Left colon (tissue), 2 donors: Measurements from ENCODE around the gene METRN. TPM values are rescaled to one million over a fixed set of nuclear protein-coding genes. Genes with fewer than 3 reads are reported as not detected.
"Not testable (repeated sequence)": the region's sequence is repeated elsewhere in the genome, so short reads cannot be mapped to it uniquely, and the experiment has no call there.

ENCODE experiments used
- ATAC-seq: fragments of 200-7000 bp; cut with Tn5 transposase; one replicate; pipeline ENCODE4 v1.9.1; 2020; ENCODE audit warnings: mild to moderate bottlenecking, moderate library complexity
- DNase-seq, 2 donors: peaks; one replicate each; pipeline ENCODE4 v3.0.0-alpha.2; 2020
- intact Hi-C, 2 donors: fragments of 100-400 bp; cut with DNase I in 1 of 2; cut with micrococcal nuclease in 1 of 2; formaldehyde crosslinking; loops; one replicate each; pipeline versions ENCODE4 v1.11.2 to v1.14.0; 2022; cut with DNase I, micrococcal nuclease
- total RNA-seq, 2 donors: library from RNA; stranded (reverse); fragmentation: NEBNext Ultra II Directional; extraction: Animal tissue kit (Norgen Biotek cat#: 25700); gene quantifications; one replicate each; pipeline ENCODE4 v1.2.1, GENCODE V29; 2021
- donor health status: DM: no; HTN: no; CAD: no.
- donor health status: DM: yes; HTN: yes; CAD: no.

Gene METRN
- total RNA-seq, 2 donors from 2014 or later = 21.7 to 37.8 TPM

DNA sequence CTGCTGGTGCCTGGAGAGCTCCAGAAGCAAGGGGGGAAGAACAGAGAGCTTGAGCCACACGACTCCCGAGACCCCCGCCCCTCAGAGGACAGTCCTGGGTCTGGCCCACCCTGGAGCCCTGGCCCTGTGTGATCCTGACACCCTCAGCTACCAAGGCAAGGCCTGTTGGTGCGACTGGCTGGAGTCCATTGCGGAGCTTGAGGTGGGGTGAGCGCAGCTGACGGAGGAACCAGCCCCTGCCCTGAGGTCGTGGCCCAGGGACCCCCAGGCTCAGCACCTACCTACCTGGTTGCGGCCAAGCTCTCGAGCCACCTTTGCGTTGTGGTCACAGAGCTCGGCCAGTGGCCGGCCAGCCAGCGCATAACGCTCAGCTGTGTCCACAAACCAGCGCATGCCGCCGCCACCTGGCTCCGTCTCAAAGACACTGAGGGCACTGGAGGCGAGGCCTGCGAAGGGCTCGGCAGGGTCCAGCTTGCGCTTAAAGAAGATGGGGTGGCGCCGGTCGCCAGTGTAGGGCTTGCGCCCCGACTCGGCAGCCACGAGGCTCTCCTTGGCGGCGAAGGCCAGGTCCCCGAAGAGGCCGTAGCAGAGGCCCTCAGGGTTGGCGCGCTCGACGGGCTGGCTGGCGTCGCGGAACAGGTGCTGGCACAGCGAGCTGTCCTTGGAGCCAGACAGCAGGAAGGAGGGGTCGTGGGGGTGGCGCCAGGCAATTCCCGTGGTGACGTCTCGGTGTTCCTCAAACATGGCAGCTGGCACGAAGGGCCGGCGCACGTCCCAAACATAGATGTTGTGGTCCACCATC, 28.3 kb upstream of the METRN start:
- intact Hi-C loops = no loop called here
- DNase-seq (no peak), ATAC-seq (no peak)

DNA sequence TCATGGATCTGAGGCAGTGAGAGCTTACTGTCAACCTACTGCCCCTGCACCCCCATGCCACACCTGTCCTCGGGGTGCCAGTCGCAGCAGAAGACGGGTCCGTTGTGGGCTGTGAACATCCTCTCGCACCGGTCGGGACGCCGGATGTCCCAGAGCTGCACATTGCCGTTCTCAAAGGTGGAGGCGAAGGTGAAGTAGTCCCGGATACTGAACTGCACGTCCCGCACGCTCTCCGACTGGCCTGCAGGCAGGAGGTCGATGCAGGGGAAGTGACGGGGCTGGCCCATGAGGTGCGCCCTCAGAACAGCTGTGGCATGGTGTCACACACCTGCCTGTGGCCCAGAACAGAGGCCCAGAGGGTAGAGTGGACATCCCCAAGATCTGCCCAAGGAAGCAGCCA, 27.4 kb upstream of the METRN start:
- DNase-seq (no peak), ATAC-seq (no peak)
- intact Hi-C loops = no loop called here

DNA sequence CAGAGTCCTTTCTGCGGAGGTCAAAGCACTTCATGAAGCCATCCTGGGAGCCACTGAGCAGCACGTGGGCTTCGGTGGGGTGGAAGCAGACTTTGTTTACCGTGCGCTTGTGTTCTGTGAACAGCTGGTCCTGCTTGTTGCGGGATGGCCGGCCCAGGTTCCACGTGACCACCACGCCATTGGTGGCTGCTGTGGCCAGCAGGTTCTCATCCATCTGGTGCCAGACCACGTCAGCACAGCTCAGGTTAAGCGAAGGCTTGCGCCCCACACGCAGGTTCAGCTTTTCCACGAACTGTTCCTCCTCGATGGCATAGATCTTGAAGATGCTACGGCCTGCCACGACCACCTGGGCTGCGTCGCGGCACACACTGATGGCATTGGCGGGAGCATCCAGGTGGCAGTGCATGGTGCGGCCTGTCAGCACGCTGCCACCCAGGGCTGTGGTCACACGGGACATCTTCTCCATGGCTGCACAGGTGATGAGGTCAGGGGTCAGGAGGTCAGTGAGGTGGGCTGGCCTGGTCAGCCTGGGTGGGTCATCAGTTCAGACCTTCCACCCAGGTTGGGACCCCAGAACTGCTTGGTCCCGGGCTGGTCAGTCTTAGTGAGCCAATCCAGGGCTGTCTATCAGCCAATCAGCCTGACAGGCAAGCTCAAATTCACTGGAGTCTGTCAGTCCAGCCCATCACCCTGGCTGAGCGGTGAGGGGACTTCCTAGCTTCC, 25.6 kb upstream of the METRN start:
- no peak for DNase-seq
- ATAC-seq = peak; percentile 1
- intact Hi-C loops = no loop called here

DNA sequence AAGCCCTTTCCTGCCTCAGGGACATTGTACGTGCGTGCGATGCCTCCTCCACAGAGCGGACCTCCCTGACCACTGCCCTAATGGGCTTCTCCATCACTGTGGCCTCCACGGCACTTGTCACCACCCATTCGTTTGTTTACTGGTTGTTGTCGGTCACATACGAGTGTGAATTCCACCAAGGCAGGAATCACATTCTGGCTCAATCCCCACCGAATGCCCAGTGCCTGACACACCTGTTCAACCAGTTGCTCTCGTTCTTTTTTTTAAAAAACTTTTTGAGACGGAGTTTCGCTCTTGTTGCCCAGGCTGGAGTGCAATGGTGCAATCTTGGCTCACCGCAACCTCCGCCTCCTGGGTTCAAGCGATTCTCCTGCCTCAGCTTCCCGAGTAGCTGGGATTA, 23.7 kb upstream of the METRN start:
- intact Hi-C loops = not testable (repeated sequence)

DNA sequence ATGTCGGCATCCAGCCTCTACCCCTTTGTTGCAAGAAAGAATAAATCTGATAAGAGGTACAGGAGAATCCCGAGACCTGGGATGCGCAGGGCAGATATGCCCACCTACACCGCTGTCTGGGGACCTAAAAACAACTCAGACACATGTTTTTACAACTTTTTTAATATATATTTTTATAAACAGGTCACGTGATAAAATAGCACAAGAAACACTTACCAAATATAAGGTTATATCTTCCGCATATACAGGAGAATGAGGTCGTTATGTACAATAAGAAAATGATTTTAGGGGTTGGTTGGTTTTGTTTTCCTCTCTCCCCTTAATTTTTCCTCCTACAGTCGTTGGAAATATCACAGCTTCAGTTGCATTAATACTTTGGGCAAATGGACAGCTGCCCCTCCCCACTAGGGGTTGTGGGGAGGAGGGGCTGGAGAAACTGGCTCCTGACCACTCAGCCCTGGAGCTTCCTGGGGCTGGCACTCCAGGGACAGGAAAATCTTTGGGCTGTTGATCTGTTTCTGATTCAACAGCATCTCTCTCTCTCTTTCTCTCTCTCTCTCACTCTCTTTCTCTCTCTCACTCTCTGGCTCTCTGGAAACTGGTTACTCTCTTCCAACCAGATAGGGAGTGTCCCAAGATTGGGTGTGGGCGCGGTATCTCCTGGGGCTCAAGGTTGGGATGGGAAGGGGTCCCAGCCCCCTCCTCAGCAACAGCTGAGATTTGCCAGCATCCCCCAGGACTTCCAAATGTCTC, 22.4 kb upstream of the METRN start:
- intact Hi-C loops = no loop called here
- ATAC-seq (no peak), DNase-seq (no peak)

More for the DNA sequence above, 23.7 kb upstream of the METRN start:
- DNase-seq, ATAC-seq: not testable (repeated sequence)

DNA sequence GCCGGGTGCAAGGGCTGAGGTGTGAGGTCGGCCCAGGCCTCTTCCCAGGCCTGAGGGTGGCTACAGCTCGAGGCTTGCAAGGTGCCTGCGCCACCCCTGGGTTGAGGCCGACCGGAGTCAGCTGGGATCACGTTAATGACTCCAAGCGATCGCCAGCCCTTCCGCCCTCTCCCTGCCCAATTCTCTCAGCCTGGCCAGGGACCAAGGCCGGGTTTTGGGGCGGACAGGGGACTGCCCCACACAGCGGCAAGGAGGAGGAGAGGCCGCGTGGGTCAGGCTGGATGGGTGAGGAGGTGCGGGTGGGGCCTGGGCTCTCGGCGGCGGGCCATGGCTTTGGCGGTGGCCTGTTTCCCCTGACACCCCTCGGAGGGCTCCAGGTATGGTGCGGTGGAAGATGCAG, 21.6 kb upstream of the METRN start:
- no peak for ATAC-seq
- DNase-seq = no peak
- intact Hi-C loops = no loop called here

DNA sequence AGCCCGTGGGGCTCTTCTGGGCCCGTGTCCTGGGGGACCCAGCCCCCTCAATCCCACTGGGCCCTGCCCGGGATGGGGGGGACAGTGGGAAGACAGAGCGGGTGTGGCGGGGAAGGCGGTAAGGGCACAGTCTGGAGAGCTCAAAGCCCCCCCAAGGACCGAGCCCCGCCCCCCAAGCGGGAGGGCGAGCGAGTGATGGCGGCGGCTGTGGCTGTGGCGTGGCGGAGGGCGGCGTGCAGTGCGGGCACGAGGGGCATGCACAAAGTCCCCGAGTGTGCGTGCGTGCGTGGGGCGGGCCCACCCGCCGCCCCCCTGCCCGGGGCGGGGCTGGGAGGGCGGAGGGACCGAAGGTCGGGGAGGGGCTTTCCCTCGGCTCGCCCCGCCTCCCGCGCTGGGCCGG, 21.2 kb upstream of the METRN start:
- intact Hi-C loops = no loop called here

DNA sequence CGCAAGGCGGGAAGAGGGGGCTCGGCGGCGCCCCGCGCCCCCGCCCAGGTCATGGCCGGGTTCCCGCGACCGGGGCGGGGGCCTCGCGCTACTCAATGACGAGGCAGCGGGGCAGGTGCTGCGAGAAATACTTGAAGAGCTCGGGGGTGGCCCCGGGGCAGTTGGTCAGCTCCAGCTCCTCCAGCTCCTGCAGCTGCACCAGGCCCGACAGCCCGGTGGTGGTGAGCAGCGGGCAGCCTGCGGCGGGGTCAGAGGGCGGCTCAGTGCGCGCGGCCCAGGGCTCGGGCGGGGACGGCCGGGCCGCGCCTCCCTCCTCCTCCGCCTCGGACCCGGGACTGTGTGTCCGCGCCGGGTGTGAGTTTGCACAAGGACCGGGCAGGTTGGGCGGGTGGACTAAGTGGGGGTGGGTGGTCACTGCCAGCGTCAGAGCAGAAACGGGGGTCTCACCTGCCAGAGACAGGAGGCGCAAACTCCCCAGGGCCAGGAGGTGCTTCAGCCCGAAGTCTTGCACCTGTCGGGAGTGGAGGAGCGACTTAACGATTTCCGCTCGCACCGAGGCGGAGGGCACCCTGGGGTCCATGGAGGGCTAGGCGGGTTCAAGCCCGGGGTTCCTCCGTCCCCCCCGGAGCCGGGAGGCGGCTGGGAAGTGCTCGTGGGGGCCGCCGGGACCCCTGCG, 20.6 kb upstream of the METRN start:
- DNase-seq (no peak), ATAC-seq (no peak)
- intact Hi-C loops = no loop called here

More for the DNA sequence above, 21.2 kb upstream of the METRN start:
- ATAC-seq (no peak), DNase-seq (no peak)

DNA sequence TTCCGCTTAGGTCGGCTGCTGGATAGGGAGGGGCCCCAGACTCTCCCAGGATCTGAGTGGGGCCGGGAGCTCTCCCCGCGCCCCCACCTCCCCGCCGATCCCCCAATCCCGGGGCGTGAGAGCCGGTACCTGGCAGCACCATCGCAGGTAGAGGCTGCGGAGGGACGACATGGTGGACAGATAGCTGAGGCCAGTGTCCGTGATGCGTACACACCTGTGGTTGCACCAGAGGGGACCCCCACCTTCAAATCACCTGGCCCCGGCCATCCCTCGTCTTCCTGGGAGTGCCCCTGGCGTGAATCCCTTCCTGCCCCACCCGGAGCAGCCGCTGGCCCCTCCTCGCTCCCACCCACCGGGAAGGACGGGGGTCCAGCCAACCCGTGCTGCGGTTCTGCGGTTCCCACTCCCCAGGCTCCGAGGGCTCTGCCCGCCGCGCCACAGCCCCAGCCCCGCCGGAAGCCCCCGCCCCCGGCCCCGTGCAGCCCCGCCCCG, 20.0 kb upstream of the METRN start:
- intact Hi-C loops = no loop called here
- no peak for DNase-seq
- no peak for ATAC-seq

DNA sequence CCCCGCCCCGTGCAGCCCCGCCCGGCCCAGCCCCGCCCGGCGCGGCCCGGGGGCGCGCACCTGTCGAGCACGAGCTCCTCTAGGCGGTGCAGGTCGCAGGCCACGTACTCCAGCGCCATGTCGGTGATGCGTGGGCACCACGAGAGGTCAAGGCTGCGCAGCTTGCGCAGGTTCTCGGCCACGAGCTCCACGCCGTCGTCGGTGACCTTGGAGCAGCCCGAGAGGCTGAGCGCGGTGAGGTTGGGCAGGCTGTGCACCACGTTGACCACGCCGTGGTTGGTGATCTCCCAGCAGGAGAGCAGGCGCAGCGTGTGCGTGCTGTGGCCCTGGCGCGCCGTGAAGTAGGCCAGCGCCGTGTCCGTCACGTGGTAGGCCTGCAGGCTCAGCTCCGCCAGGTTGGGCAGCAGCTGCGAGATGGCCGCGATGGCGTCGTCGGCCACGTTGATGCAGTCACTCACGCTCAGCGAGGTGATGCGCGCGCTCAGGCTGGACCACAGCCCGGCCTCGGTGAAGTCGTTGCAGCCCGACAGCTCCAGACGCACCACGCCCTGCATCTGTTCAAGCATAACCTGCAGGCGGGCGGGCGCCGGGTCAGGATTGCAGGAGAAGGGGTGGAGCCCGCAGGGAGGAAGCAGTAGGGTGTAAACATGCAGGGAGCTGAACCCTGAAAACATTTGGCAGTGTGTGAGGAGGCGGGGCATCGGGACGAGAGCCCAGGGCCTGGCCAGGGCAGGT, 19.4 kb upstream of the METRN start:
- intact Hi-C loops = no loop called here
- DNase-seq = peak; percentile 89 to 92
- ATAC-seq = peak; percentile 86

DNA sequence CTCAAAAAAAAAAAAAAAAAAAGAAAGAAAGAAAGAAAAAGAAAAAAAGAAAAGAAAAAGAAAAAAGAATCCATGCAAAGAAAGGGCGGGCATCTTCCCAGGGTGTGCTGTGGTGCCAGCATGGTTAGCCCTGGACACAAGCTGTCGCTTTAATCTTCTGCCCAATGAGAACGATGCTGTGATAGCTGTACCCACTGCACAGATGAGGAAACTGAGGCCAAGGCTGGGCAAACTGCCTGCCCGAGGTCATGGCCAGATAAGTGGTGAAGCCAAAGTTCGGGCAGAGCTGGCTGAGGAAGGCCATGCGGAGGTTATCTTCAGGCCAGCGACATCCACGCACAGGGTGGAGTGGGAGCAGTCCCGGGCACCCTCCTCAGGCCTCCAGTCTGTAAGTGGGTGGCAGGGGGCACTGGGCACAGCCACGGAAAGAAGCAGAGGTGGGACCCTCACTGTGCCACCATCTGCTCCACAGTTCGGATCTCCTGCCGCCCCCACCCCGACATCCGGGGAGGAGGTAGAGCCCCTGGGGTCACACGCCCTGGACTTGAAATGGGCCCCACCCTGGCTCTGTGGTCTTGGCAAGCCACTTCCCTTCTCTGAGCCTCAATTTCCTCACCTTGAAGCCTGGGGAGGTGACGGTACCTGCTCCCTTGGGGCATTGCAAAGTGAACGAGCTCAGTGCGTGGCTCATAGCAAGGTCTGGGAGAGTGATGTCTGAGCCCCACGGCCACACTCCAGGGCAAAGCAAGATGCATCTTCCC, 15.8 kb upstream of the METRN start:
- ATAC-seq = no peak
- intact Hi-C loops = no loop called here

DNA sequence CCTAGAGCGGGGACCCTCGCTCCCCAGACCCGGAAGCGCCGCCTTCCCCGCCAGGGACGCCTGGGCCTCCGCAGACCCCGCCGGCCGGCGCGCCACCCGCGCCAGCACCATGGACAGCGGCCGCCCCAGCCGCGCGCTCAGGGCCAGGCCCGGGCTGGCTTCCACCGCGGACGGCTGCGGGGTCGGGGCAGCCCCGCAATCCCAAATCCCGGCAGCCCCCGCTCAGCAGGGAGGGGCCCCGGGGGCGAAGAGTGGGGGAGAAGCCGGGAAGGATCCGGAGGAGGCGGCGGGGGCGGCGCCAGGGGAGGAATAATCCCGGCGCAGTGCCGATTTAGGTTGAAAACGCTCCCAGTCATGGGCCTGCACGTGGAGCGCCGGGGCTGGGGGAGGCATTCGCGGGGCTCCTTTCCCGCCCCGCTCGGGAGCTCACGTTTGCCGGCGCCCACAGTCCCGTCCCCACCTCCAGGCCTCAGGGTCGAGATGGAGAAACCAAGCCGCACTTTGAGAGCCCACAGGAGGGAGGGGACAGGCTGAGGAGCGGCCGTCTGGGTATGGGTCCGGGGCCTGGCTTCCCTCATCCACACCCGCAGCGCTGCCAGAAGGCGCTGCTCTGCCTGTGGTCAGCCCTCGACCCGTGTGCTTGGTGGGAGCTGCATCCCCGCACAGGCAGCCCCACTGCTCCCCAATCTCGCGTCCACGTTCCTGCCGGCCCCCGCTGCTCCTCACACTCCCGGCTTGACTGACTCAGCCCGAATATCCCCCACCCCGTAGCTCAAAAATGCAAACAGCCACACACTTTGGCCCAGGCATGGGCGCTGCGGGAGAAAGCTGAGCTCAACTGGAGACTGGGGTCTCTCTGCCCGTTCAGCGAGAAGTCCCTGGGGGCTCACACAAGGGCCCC, 14.0 kb upstream of the METRN start:
- DNase-seq (no peak), ATAC-seq (peak; percentile 16)
- intact Hi-C loops = loop anchor here in 1 of 2 donors (10.0 kb wide), 1 partner anchor 54 kb away; no protein-coding TSS in a partner anchor

More for the DNA sequence above, 15.8 kb upstream of the METRN start:
- no peak for DNase-seq

DNA sequence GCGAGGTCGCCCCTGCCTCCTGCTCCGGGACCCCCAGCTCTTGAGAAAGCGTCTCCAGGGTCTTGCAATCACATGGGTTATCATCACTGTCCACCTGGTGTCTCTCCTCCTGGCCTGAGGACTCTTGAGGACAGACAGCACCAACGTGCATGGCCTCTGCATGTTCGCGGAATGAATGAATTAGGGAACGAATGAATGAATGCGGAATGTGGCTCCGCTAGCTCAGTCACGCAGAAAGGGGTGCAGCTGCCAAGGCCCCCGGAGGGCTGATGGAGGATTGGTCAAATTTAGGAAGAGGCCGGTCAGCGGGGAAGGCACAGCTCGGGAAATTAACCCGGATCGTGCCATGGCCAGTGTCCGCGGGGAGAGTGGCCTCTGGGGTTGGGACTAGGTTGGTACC, 12.6 kb upstream of the METRN start:
- DNase-seq = no peak
- no peak for ATAC-seq
- intact Hi-C loops = loop anchor here in 1 of 2 donors (10.0 kb wide), 1 partner anchor 52 kb away; no protein-coding TSS in a partner anchor

DNA sequence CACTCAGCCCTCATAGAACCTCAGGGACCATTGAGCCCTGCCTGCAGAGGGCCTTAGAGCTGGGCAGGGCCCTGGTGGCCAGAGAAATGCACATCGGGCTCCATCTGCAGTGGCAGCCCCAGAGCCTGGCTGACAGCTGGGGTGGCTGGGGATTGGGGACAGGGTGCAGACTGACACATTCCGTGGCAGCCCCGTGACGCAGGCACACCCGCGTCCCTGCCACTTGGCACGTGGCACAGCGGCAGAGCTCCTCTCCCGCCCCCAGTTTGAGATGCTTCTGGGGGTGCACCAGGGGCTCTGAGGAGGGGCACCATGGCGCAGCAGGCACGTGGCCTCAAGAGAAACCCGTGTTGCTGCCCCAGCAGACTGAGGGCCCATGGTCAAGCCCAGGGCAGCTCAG, 11.5 kb upstream of the METRN start:
- no peak for DNase-seq
- intact Hi-C loops = loop anchor here in 1 of 2 donors (10.0 kb wide), 1 partner anchor 51 kb away; no protein-coding TSS in a partner anchor
- no peak for ATAC-seq

DNA sequence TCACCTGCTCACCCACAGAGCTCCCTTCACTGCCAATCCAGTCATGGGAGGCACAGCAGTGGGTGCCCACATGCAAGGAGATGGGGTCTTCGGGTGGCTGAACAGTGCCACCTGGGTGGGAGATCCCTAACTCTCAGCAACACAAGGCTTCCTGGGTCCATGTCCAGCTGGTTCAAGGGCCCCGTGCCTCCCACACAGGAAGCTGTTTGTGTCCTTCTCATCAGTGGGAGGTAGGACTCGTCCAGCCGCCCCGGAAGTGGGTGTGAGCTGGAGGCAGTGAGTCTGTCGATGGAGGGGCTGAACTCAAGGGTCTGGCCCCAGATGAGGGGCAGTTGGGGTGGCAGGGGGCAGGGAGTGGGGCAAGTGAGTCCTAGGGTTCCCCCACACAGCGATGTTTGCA, 10.9 kb upstream of the METRN start:
- ATAC-seq = no peak
- intact Hi-C loops = loop anchor here in 1 of 2 donors (10.0 kb wide), 1 partner anchor 51 kb away; no protein-coding TSS in a partner anchor
- no peak for DNase-seq
